HG03460 (cell line): ENCODE data around the gene MSX1.

ENCODE experiments used
- ATAC-seq: cut with Tn5 transposase; IDR thresholded peaks from one replicate; pipeline ENCODE4 v1.9.1; 2021; ENCODE audit not compliant: unreplicated experiment

MSX1 gene

GRCh38 chr4:4840351-4840750 lies 19.1 kb upstream of the MSX1 start:
- no peak for ATAC-seq

DNA sequence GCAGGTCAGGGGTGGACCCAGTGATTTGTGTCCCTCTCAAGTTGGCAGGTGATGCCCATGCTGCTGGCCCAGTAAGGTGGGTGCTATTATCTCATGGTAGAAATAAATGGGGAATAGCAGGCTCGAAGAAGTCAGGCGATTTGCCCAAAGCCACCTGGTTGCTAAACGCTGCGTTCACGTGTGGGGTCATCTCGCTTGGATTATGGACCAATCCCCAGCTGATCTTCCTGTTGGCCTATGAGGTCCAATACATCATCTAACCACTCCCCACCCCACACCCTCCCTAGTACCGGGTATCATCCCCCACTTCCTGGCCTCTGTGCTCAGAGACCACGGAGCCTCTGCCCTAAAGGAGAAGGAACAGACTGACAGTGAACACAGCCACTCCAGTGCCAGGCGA lies 18.3 kb upstream of the MSX1 start:
- no peak for ATAC-seq

DNA sequence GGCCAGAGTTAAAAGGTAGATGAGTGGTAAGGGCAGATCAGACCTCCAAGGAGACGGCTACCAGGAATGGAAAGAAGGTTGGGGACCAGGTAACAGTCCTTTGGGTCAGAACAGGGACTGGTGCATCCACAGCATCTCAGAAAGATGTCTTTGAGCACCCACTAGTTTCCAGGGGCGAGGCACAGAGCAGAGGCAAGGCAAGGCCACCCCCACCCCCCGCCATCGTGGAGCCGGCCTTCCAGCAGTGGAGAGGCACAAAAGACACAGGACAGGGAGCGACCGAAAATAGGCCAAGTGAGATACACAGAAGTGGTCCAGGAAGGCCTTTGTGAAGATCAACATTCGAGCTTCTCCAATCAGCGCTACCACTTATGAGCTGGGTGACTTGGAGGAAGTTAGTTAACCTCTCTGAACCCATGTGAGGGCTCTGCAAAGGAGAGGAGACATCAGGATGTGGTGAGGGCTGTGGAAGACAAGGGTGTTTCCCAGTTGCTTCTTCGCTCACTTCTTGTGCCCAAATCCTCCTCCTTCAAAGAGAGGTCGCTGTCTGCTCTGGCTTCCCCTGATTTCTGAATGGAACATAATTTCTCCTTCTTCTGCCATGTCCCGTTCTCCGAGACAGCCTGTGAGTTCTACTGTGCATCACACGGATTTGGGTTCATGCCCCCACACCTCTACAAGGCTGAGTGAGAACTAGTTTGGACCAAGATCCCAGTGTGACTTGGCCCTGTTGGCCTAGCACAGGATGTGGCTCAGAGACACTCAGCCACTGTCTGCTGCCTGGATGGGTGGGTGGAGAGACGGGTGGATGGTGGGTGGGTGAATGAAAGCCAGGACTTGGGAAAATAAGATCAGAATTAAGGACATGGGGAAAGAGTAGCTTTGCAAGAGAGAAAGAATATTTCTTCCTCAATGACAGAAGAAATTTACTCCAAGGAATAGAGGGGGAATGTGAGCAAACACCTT lies 16.7 kb upstream of the MSX1 start:
- no peak for ATAC-seq

DNA sequence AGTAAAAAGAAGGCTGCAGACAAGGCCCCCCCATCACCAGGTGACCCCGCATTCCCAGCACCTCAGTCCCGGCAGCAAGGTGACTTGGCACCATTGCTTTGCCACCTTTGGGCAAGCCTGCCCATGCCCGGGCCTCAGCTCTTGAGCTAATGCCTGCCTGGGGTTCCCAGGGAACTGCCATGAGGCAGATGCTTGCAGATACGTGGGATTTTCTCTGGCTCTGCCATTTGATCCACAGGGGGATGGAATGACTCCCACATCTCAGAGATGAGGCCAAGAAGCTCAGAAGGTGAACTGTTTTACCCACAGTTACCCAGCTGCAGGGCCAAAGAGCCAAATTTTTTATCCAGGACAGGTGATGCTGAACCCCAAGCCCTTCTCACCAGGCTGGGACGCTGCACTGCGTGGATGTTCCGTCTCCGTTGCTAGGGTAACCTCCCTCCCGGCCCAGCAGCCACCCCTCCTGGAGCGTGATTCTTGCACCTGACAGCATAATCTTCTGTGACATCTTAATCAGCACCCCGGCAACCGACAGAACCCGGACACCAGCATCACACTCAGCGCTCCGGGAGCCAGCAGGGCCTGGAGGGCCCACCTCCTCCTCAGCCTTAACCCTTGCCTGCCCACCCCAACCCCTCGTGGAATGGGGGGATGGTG lies 15.7 kb upstream of the MSX1 start:
- no peak for ATAC-seq

DNA sequence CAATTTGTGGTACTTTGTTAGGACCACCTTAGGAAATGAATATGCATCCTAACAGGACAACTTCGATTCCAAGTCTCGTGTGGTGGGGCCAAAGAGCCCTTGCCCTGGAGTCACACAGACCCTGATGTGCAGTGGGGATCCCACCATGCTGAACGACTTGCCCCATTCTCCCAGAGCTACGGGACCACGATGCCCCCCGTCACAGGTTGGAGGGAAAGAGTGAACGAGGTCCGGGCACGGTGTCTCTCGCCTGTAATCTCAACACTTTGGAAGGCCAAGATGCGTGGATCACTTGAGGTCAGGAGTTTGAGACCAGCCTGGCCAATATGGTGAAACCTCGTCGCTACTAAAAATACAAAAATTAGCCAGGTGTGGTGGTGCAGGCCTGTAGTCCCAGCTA lies 14.4 kb upstream of the MSX1 start:
- no peak for ATAC-seq

GRCh38 chr4:4847011-4847410 lies 12.5 kb upstream of the MSX1 start:
- ATAC-seq: no peak

- ATAC-seq: no peak
These were observed 10.9 kb upstream of the MSX1 start for GRCh38 chr4:4848540-4848939.

DNA sequence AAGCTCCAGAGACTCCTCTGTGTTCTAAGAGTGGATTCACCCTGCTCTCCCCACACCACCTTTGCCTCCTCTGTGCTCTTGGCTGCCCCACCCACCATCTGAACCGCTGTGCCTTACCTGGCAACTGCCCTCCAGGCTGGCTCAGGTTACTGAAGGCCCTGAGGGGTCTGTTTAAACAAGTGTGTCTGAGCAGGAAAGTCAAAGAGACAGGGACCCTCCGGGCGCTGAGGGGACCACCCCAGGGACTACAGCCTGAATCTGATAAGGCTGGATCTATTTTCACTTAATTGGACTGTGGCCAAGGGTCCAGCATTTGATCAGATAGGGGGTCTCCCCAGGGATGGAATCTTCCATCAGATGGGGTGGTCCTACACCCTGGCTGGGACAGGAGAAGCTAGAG lies 10.4 kb upstream of the MSX1 start:
- no peak for ATAC-seq

GRCh38 chr4:4849524-4850193 lies 9.8 kb upstream of the MSX1 start:
- no peak for ATAC-seq

DNA sequence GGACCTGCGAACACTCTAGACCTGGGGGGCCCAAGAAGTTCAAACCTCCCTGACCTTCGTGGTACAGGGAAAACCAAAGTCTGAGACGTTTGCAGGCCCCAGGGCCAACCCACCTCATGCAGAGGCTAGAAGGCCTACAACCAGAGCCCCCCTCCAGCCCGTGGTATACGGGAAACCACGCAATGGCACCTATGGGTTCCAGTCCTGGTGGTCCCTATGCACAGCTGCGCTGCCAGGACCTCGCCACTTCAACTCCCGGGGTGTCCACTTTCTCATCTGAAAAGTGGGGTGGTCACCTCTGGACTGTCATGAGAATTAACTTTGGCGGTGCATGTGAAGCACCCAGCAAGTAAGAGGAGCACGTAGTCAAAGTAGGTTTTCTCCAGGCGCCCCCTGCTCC lies 8.4 kb upstream of the MSX1 start:
- ATAC-seq: no peak

DNA sequence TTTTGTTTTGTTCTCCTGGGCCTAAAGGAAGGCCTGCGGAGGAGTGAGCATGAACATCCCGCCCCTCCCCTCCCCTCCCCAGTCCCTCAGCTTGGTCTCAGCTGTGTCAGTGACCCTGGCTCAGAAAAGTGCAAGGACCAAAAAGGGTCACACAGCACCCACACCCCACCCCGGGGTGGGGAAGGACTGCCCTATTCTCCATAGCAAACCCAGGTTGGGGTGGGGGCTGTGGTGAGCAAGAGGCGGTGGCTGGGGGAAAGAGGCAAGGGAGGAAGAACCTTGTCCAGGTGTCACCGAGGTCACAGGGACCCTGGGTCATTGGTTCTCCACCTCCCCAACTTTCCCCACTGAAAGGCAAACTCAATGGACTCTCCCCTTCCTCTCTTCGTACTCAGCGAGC lies 7.6 kb upstream of the MSX1 start:
- no peak for ATAC-seq

- ATAC-seq: peak; percentile 47
These were observed 6.7 kb upstream of the MSX1 start for GRCh38 chr4:4852591-4853362.

GRCh38 chr4:4853371-4853823 lies 6.1 kb upstream of the MSX1 start:
- no peak for ATAC-seq

- no peak for ATAC-seq
These were observed 5.4 kb upstream of the MSX1 start for GRCh38 chr4:4853921-4854648.

DNA sequence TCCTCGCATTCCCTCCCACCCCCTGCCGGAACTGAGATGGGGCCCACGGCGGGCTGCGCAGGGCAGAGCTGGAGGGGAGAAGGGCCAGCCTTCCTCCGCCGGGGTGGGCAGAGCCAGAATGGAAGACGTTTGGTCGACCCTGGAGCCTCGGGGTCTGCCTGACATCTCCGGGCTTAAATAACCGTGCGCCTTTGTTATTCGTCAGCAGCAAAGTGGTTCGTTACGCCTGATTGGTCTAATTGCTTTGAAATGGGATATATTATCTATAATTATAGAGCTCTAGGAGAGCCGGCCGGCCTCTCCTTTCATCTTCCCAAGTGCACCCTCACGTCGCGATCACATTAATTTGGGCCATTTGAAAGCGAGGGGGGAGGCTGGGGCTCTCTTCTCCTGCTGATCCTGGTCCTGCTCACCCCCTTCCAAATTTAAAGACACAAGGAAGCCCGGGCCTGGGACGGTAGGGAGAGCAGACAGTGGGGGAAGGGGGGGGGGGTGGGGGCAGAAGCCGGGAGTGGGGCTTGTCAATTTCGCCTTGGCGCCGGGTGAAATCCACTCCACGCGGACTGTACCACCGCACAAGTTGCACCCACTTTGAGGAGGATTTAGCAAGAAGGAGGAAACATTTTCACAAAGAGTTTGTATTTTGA lies 4.7 kb upstream of the MSX1 start:
- ATAC-seq: no peak

DNA sequence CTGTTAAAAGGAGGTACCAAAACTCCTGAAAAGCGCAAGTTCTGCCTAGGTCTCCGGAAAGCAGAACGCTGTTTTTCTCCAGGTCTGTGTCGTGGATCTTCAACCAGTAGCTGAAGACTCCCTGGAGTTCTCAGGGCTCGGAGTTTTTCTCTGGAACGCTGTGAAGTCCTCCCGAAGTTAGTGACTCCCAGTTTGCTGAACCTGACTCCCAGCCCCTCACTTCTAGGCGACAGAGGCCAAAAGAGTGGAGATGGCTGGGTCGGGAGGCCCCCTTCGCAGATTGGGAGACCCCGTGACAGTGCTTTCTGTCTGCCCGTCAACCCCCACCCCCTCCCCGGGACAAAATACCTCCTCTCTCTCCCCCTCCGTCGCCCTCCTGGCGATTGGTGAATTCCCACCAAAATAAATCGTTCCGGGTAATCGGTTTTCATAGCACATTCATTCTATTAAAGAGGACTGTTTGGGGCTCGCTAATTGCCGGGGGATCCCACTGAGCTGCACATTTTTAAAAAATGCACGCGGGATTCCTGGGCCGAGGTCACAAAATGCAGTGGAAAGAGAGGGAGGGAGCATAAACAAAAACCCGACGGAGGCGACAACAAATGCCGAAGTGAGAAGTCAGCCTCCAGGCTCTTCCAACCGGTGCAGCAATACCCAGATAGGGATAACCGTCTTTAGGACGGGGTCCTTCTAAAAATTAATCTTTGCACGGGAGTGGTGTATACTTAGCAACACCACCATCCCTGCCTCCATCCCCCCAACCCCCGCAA lies 4.0 kb upstream of the MSX1 start:
- no peak for ATAC-seq

GRCh38 chr4:4856071-4857000 lies 3.1 kb upstream of the MSX1 start:
- no peak for ATAC-seq
